Measurements from ENCODE around the gene VILL.

Gene VILL

GRCh38 chr3:38003817-38004414, 13.3 kb downstream of the VILL start:
- no peak for DNase-seq
- no peaks in the 10 kb centered on the region for H3K9me3 ChIP-seq (ENCODE audit: severe bottlenecking)
- TF ChIP-seq CTCF (IDR thresholded peaks at IDR 0.05; ENCODE audit: low read depth, low read length) = no peak
- H3K36me3 ChIP-seq = no peaks in the 10 kb centered on the region; the same call in 1 of the 2 replicates
- no peaks in the 10 kb centered on the region for H3K27me3 ChIP-seq (ENCODE audit: insufficient read depth, low read depth, severe bottlenecking)
- no peak overlapping the region for H3K4me3 ChIP-seq (ENCODE audit: low read depth, low read length)
- no peak overlapping the region for H3K27ac ChIP-seq

DNA sequence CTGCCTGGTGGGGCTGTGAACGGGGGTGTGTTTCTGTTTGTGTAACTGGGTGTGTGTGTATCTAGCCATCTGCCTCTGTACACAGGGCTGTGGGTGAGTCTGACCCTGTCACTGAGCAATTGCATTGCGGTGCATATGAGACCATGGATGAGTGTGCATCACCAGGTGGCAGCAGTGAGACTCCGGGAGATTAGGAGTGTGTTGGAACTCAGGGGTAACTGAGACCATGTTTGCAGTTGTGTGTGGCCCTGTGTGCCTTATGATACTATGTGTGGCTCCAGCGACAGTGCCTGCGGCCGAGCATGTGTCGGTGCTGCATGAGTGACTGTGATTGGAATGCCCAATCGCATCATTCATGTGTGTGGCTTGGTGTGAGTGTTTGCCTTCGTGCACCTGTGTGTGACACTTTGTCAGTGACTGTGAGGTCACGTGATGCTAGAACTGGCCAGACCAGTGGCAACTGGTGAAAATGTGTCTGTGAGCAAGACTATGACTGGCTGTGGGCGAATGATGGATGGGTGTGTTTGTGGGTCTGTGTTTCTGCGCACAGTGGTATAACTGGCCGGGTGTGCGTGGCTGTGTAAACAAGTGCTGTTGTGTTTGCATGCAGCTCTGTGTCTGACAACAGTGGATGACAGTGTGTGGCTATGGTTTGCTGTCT, 14.0 kb downstream of the VILL start:
- no peak overlapping the region for H3K4me3 ChIP-seq (ENCODE audit: low read depth, low read length)
- H3K36me3 ChIP-seq = no peaks in the 10 kb centered on the region; the same call in 1 of the 2 replicates
- no peaks in the 10 kb centered on the region for H3K27me3 ChIP-seq (ENCODE audit: insufficient read depth, low read depth, severe bottlenecking)
- peak; percentile 71 for DNase-seq
- H3K27ac ChIP-seq = no peak overlapping the region
- TF ChIP-seq CTCF (IDR thresholded peaks at IDR 0.05; ENCODE audit: low read depth, low read length) = peak; percentile 88
- no peaks in the 10 kb centered on the region for H3K9me3 ChIP-seq (ENCODE audit: severe bottlenecking)

DNA sequence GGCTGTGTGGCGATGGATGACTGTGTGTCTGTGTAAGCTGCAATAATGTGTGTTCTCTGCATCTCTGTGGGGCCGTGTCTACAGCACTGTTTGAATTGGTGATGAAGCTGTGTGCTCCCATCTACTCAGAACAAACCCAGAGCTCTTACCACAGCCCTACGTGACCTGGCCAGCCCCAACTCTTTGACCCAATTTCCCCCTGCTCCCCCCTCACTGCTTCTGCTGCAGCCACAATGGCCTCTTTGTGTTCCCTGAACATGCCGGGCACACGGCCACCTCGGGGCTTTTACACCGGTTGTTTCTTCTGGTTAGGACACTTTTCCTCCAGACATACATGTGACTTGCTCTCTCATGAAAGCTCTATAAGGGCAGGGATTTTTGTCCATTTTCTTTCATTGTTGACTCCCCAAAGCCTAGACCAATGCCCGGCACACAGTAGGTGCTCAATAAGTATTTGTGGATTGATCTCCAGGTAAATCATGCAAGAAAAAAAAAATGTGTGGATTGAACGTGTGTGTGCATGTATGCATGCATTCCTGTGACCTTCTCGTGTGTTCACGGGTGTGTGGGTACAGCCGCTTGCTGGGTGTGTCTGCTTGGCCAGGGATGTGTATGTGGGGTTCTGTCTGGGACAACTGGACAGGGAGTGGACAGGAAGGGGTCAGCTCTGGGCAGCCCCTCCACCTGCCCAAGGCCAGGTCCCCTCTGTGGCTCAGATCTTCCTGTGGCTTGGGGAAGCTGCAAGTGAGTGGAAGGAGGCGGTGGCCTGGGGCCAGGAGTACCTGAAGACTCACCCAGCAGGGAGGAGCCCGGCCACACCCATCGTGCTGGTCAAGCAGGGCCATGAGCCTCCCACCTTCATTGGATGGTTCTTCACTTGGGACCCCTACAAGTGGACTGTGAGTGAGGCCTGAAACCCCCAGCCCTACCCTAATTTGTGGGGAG, 14.8 kb downstream of the VILL start:
- Histone ChIP-seq H3K4me3 (ENCODE audit: low read depth, low read length) (no peak overlapping the region), H3K9me3 (ENCODE audit: severe bottlenecking) (no peaks in the 10 kb centered on the region), H3K27ac (no peak overlapping the region), H3K27me3 (ENCODE audit: insufficient read depth, low read depth, severe bottlenecking) (no peaks in the 10 kb centered on the region), H3K36me3 (no peaks in the 10 kb centered on the region; the same call in 1 of the 2 replicates)
- no peak for DNase-seq
- no peak for TF ChIP-seq CTCF (IDR thresholded peaks at IDR 0.05; ENCODE audit: low read depth, low read length)

DNA sequence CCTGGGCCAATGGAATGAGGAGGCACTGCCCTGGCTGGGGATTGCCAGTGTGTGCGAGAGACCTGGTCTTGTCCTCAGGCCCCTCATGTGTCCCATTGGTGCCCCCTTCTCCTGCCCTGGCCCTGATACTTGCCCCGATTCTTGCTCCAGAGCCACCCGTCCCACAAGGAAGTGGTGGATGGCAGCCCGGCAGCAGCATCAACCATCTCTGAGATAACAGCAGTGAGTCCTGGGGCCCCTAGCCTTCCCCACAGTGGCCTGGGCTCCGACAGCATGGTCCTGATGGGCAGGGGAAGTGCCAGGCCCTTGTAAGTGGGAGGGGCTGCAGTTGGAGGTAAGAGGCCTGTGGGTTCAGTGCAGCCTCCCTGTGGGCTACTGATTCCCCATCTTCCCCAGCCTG, 15.4 kb downstream of the VILL start:
- no peak for DNase-seq
- no peak for TF ChIP-seq CTCF (IDR thresholded peaks at IDR 0.05; ENCODE audit: low read depth, low read length)
- H3K36me3 ChIP-seq = no peaks in the 10 kb centered on the region; the same call in 1 of the 2 replicates

GRCh38 chr3:38006445-38006995, 15.9 kb downstream of the VILL start:
- Histone ChIP-seq H3K27ac (no peak overlapping the region), H3K27me3 (ENCODE audit: insufficient read depth, low read depth, severe bottlenecking) (no peaks in the 10 kb centered on the region), H3K9me3 (ENCODE audit: severe bottlenecking) (no peaks in the 10 kb centered on the region), H3K4me3 (ENCODE audit: low read depth, low read length) (no peak overlapping the region), H3K36me3 (no peaks in the 10 kb centered on the region; the same call in 1 of the 2 replicates)
- TF ChIP-seq CTCF (IDR thresholded peaks at IDR 0.05; ENCODE audit: low read depth, low read length) = no peak
- DNase-seq = no peak

More for the DNA sequence above, 15.4 kb downstream of the VILL start:
- H3K9me3 ChIP-seq (ENCODE audit: severe bottlenecking) = no peaks in the 10 kb centered on the region
- no peak overlapping the region for H3K4me3 ChIP-seq (ENCODE audit: low read depth, low read length)
- H3K27ac ChIP-seq = no peak overlapping the region
- H3K27me3 ChIP-seq (ENCODE audit: insufficient read depth, low read depth, severe bottlenecking) = no peaks in the 10 kb centered on the region
